Activated naive CD4-positive, alpha-beta T cell treated with anti-CD3 and anti-CD28 coated beads, Interleukin-2, amount 50 U/mL, for 72 hours (primary cell): ENCODE data around the gene NPDC1. TPM values are rescaled to one million over a fixed set of nuclear protein-coding genes. Genes with fewer than 3 reads are reported as not detected.

Source experiments
- ATAC-seq, 2 donors: fragments of 150-1000 bp; cut with Tn5 transposase; 2 replicates each; pipeline ENCODE4 v1.10.0; 2021; ENCODE audit warnings: mild to moderate bottlenecking in 2 of 2, moderate library complexity in 2 of 2
- DNase-seq, 2 donors: peaks; one replicate each; pipeline ENCODE4 v3.0.0; 2021 to 2022; ENCODE audit warnings: low spot score in 2 of 2
- H3K27ac Mint-ChIP-seq, 2 donors: one replicate each; pipeline ENCODE4 v1.8.0; 2022; ENCODE audit warnings: mild to moderate bottlenecking in 2 of 2, mixed read lengths in 2 of 2
- H3K36me3 Mint-ChIP-seq, 2 donors: one replicate each; pipeline ENCODE4 v1.8.0; 2022; ENCODE audit warnings: mixed read lengths in 2 of 2
- H3K9me3 Mint-ChIP-seq, 2 donors: one replicate each; pipeline ENCODE4 v1.8.0; 2022; ENCODE audit warnings: mixed read lengths in 2 of 2
- total RNA-seq, 2 donors: library from RNA; stranded (reverse); gene quantifications; one replicate each; pipeline ENCODE4 v1.2.3, GENCODE V29; 2022

The NPDC1 gene
- total RNA-seq = 10 to 100 TPM; 29.4 to 34.2 TPM

- peak; percentile 75 to 77 for ATAC-seq
- DNase-seq = peak; percentile 77 to 91
- Mint-ChIP-seq H3K9me3 (no peaks in the 10 kb centered on the region), H3K36me3 (no peaks in the 10 kb centered on the region), H3K27ac (no peak within 1 kb of the TSS)
Observed at GRCh38 chr9:137046088-137046787, at the start of gene NPDC1. NPDC1 (minus strand) TSS chr9:137046177; CDS start chr9:137045989, 188 bp downstream.

GRCh38 chr9:137089232-137089947 is 43.4 kb upstream of the NPDC1 start:
- Mint-ChIP-seq H3K36me3 (peaks cover 0 to 5% of the 10 kb centered on the region in 2 donors), H3K27ac (peak overlapping the region; percentile 48 to 89), H3K9me3 (no peaks in the 10 kb centered on the region)
- ATAC-seq (no peak), DNase-seq (no peak)

GRCh38 chr9:137088121-137088520 is 42.1 kb upstream of the NPDC1 start:
- DNase-seq (no peak), ATAC-seq (no peak)
- Mint-ChIP-seq H3K27ac (peak overlapping the region; percentile 89 to 94), H3K9me3 (no peaks in the 10 kb centered on the region), H3K36me3 (peaks cover 0 to 5% of the 10 kb centered on the region in 2 donors)

GRCh38 chr9:137087409-137087925 is 41.5 kb upstream of the NPDC1 start:
- ATAC-seq (no peak), DNase-seq (peak in 1 of 2 donors; percentile 33)
- Mint-ChIP-seq H3K9me3 (no peaks in the 10 kb centered on the region), H3K36me3 (peaks cover 0 to 5% of the 10 kb centered on the region in 2 donors), H3K27ac (peak overlapping the region; percentile 89 to 94)

GRCh38 chr9:137086531-137087408 is 40.8 kb upstream of the NPDC1 start, which contains the start of gene MAN1B1:
MAN1B1 (plus strand) TSS chr9:137086985; CDS start chr9:137087000, 15 bp downstream.
- ATAC-seq (peak; percentile 84 to 92), DNase-seq (peak; percentile 99 to 100)
- Mint-ChIP-seq H3K36me3 (peaks cover 0 to 5% of the 10 kb centered on the region in 2 donors), H3K9me3 (no peaks in the 10 kb centered on the region), H3K27ac (peak within 1 kb of the TSS; percentile 89 to 98)

- Mint-ChIP-seq H3K9me3 (no peaks in the 10 kb centered on the region), H3K36me3 (peaks cover 0 to 5% of the 10 kb centered on the region in 2 donors), H3K27ac (peak overlapping the region; percentile 89 to 98)
- ATAC-seq = peak; percentile 3 to 4
- DNase-seq = peak in 1 of 2 donors; percentile 40
Observed at GRCh38 chr9:137085920-137086530, 40.0 kb upstream of the NPDC1 start.

- no peak overlapping the region for H3K27ac Mint-ChIP-seq
- DNase-seq (no peak), ATAC-seq (no peak)
- H3K36me3 Mint-ChIP-seq = peaks cover 0 to 5% of the 10 kb centered on the region in 2 donors
- H3K9me3 Mint-ChIP-seq = no peaks in the 10 kb centered on the region
Observed at GRCh38 chr9:137084526-137084925, 38.5 kb upstream of the NPDC1 start.

GRCh38 chr9:137083394-137084004 is 37.5 kb upstream of the NPDC1 start:
- DNase-seq (peak in 1 of 2 donors; percentile 77), ATAC-seq (peak in 1 of 2 donors; percentile 40)
- no peaks in the 10 kb centered on the region for H3K9me3 Mint-ChIP-seq
- peaks cover 0 to 5% of the 10 kb centered on the region in 2 donors for H3K36me3 Mint-ChIP-seq
- H3K27ac Mint-ChIP-seq = no peak overlapping the region

- Mint-ChIP-seq H3K27ac (no peak overlapping the region), H3K9me3 (no peaks in the 10 kb centered on the region), H3K36me3 (peaks cover 0 to 1% of the 10 kb centered on the region in 2 donors)
- DNase-seq = no peak
- ATAC-seq = no peak
Observed at GRCh38 chr9:137082925-137083290, 36.9 kb upstream of the NPDC1 start.

- no peak for ATAC-seq
- Mint-ChIP-seq H3K36me3 (no peaks in the 10 kb centered on the region), H3K9me3 (no peaks in the 10 kb centered on the region), H3K27ac (no peak overlapping the region)
- DNase-seq = no peak
Observed at GRCh38 chr9:137082222-137082924, 36.4 kb upstream of the NPDC1 start.

- Mint-ChIP-seq H3K9me3 (no peaks in the 10 kb centered on the region), H3K27ac (peak overlapping the region in 1 of 2 donors; percentile 46), H3K36me3 (no peaks in the 10 kb centered on the region)
- ATAC-seq = no peak
- no peak for DNase-seq
Observed at GRCh38 chr9:137080260-137081122, 34.5 kb upstream of the NPDC1 start.

- DNase-seq = no peak
- H3K9me3 Mint-ChIP-seq = no peaks in the 10 kb centered on the region
- no peaks in the 10 kb centered on the region for H3K36me3 Mint-ChIP-seq
- no peak overlapping the region for H3K27ac Mint-ChIP-seq
- ATAC-seq = no peak
Observed at GRCh38 chr9:137079401-137079787, 33.4 kb upstream of the NPDC1 start.

GRCh38 chr9:137078701-137079400 is 32.9 kb upstream of the NPDC1 start:
- DNase-seq = no peak
- no peaks in the 10 kb centered on the region for H3K36me3 Mint-ChIP-seq
- H3K9me3 Mint-ChIP-seq = no peaks in the 10 kb centered on the region
- no peak overlapping the region for H3K27ac Mint-ChIP-seq
- ATAC-seq = no peak
